NB4 (cell line): ENCODE results near the gene CAMK2A.

Experiments used
- POLR2A ChIP-seq: IDR thresholded peaks from 2 replicates; pipeline ENCODE4 v1.6.1; 2011; ENCODE audit warnings: mild to moderate bottlenecking; ENCODE audit not compliant: insufficient read length; ENCODE audit errors: extremely low read depth
- TF ChIP-seq, protein P1 (sequence below): IDR thresholded peaks from one replicate; pipeline ENCODE4 v1.5.1; 2012; ENCODE audit warnings: low read depth, low read length

DNA sequence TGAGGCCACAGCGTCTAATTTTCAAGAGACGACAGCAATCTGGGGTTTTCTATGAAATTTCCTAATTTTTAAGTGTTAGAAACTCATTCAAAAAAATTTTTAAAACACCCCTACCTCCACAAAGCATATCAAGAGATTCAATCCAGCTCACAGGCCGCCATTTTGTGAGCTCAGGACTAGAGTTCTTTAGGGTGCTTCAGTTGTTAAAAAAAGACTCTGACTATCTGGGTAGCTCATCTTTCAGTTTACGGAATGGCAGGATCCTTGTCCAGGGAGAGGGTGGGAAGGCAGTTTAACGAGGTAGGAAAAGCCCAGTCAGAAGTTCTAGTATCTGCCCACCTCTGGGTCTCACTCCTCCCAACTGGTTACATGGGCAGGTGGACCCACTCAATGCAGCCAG, 43.1 kb downstream of the CAMK2A start:
- no peak for TF ChIP-seq POLR2A
- TF ChIP-seq, protein P1, sequence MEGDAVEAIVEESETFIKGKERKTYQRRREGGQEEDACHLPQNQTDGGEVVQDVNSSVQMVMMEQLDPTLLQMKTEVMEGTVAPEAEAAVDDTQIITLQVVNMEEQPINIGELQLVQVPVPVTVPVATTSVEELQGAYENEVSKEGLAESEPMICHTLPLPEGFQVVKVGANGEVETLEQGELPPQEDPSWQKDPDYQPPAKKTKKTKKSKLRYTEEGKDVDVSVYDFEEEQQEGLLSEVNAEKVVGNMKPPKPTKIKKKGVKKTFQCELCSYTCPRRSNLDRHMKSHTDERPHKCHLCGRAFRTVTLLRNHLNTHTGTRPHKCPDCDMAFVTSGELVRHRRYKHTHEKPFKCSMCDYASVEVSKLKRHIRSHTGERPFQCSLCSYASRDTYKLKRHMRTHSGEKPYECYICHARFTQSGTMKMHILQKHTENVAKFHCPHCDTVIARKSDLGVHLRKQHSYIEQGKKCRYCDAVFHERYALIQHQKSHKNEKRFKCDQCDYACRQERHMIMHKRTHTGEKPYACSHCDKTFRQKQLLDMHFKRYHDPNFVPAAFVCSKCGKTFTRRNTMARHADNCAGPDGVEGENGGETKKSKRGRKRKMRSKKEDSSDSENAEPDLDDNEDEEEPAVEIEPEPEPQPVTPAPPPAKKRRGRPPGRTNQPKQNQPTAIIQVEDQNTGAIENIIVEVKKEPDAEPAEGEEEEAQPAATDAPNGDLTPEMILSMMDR, result no peak
